Central memory CD8-positive, alpha-beta T cell (primary cell): ENCODE data around the gene RASAL3.

ENCODE experiments used
- ATAC-seq: fragments of 150-1000 bp; cut with Tn5 transposase; replicated peaks from 2 replicates; pipeline ENCODE4 v1.10.0; 2022; ENCODE audit warnings: mild to moderate bottlenecking, moderate FRiP score, moderate number of reproducible peaks; ENCODE audit not compliant: poor library complexity, severe bottlenecking; ENCODE audit errors: extremely low read depth
- DNase-seq, 2 donors: peaks; one replicate each; pipeline ENCODE4 v3.0.0; 2021; ENCODE audit warnings: low spot score in 2 of 2
- H3K27ac Mint-ChIP-seq: one replicate; pipeline ENCODE4 v1.8.0; 2022; ENCODE audit warnings: low read depth, mild to moderate bottlenecking, moderate library complexity, mixed read lengths
- H3K27me3 Mint-ChIP-seq: one replicate; pipeline ENCODE4 v1.8.0; 2022; ENCODE audit warnings: mixed read lengths
- H3K36me3 Mint-ChIP-seq: one replicate; pipeline ENCODE4 v1.8.0; 2022; ENCODE audit warnings: mild to moderate bottlenecking, moderate library complexity, mixed read lengths; ENCODE audit not compliant: insufficient read depth
- H3K4me1 Mint-ChIP-seq: one replicate; pipeline ENCODE4 v1.8.0; 2022; ENCODE audit warnings: mixed read lengths
- H3K4me3 Mint-ChIP-seq: one replicate; pipeline ENCODE4 v1.8.0; 2022; ENCODE audit warnings: mild to moderate bottlenecking, moderate library complexity, mixed read lengths
- H3K9me3 Mint-ChIP-seq: one replicate; pipeline ENCODE4 v1.8.0; 2022; ENCODE audit warnings: mixed read lengths

Gene RASAL3

GRCh38 chr19:15432629-15433518 is 31.5 kb downstream of the RASAL3 start:
- H3K27me3 Mint-ChIP-seq: no peaks in the 10 kb centered on the region
- peaks cover 13% of the 10 kb centered on the region for H3K36me3 Mint-ChIP-seq
- peak; percentile 80 to 88 for DNase-seq
- no peaks in the 10 kb centered on the region for H3K9me3 Mint-ChIP-seq
- peak overlapping the region; percentile 96 for H3K4me3 Mint-ChIP-seq
- ATAC-seq: peak; percentile 88
- peaks cover 26% of the 10 kb centered on the region for H3K4me1 Mint-ChIP-seq
- peak overlapping the region; percentile 95 for H3K27ac Mint-ChIP-seq

GRCh38 chr19:15432018-15432494 is 32.3 kb downstream of the RASAL3 start:
- H3K4me1 Mint-ChIP-seq: peaks cover 32% of the 10 kb centered on the region
- H3K27ac Mint-ChIP-seq: peak overlapping the region; percentile 95
- H3K27me3 Mint-ChIP-seq: no peaks in the 10 kb centered on the region
- ATAC-seq: no peak
- peaks cover 13% of the 10 kb centered on the region for H3K36me3 Mint-ChIP-seq
- H3K4me3 Mint-ChIP-seq: peak overlapping the region; percentile 99
- H3K9me3 Mint-ChIP-seq: no peaks in the 10 kb centered on the region
- DNase-seq: no peak

- no peaks in the 10 kb centered on the region for H3K27me3 Mint-ChIP-seq
- peaks cover 13% of the 10 kb centered on the region for H3K36me3 Mint-ChIP-seq
- H3K9me3 Mint-ChIP-seq: no peaks in the 10 kb centered on the region
- H3K4me3 Mint-ChIP-seq: peak overlapping the region; percentile 99
- H3K27ac Mint-ChIP-seq: peak overlapping the region; percentile 95
- peaks cover 32% of the 10 kb centered on the region for H3K4me1 Mint-ChIP-seq
- no peak for DNase-seq
- ATAC-seq: no peak
Observed at GRCh38 chr19:15431396-15432017, 32.8 kb downstream of the RASAL3 start.

GRCh38 chr19:15430526-15431120 is 33.7 kb downstream of the RASAL3 start:
- Mint-ChIP-seq H3K36me3 (peaks cover 16% of the 10 kb centered on the region), H3K27ac (peak overlapping the region; percentile 24), H3K27me3 (no peaks in the 10 kb centered on the region), H3K9me3 (no peaks in the 10 kb centered on the region), H3K4me1 (peaks cover 32% of the 10 kb centered on the region), H3K4me3 (peak overlapping the region; percentile 99)
- DNase-seq (no peak), ATAC-seq (no peak)

GRCh38 chr19:15429825-15430467 is 34.4 kb downstream of the RASAL3 start:
- no peaks in the 10 kb centered on the region for H3K27me3 Mint-ChIP-seq
- H3K9me3 Mint-ChIP-seq: no peaks in the 10 kb centered on the region
- DNase-seq (no peak), ATAC-seq (no peak)
- no peak overlapping the region for H3K4me3 Mint-ChIP-seq
- H3K4me1 Mint-ChIP-seq: peaks cover 32% of the 10 kb centered on the region
- peak overlapping the region; percentile 24 for H3K27ac Mint-ChIP-seq
- H3K36me3 Mint-ChIP-seq: peaks cover 19% of the 10 kb centered on the region

- peaks cover 32% of the 10 kb centered on the region for H3K4me1 Mint-ChIP-seq
- H3K4me3 Mint-ChIP-seq: no peak overlapping the region
- H3K9me3 Mint-ChIP-seq: no peaks in the 10 kb centered on the region
- no peak overlapping the region for H3K27ac Mint-ChIP-seq
- DNase-seq (no peak), ATAC-seq (no peak)
- H3K36me3 Mint-ChIP-seq: peaks cover 19% of the 10 kb centered on the region
- no peaks in the 10 kb centered on the region for H3K27me3 Mint-ChIP-seq
Observed at GRCh38 chr19:15428956-15429824, 35.2 kb downstream of the RASAL3 start.

GRCh38 chr19:15427991-15428471 is 36.3 kb downstream of the RASAL3 start:
- Mint-ChIP-seq H3K27ac (no peak overlapping the region), H3K9me3 (no peaks in the 10 kb centered on the region), H3K36me3 (peaks cover 19% of the 10 kb centered on the region), H3K4me1 (peaks cover 25% of the 10 kb centered on the region), H3K4me3 (no peak overlapping the region), H3K27me3 (no peaks in the 10 kb centered on the region)
- no peak for DNase-seq
- no peak for ATAC-seq

- peaks cover 19% of the 10 kb centered on the region for H3K36me3 Mint-ChIP-seq
Observed at GRCh38 chr19:15427350-15427700, 37.0 kb downstream of the RASAL3 start.

GRCh38 chr19:15426485-15427349 is 37.6 kb downstream of the RASAL3 start:
- peaks cover 15% of the 10 kb centered on the region for H3K36me3 Mint-ChIP-seq
- H3K9me3 Mint-ChIP-seq: no peaks in the 10 kb centered on the region
- peaks cover 19% of the 10 kb centered on the region for H3K4me1 Mint-ChIP-seq
- H3K27me3 Mint-ChIP-seq: no peaks in the 10 kb centered on the region
- DNase-seq (no peak), ATAC-seq (no peak)
- no peak overlapping the region for H3K27ac Mint-ChIP-seq
- no peak overlapping the region for H3K4me3 Mint-ChIP-seq

More at GRCh38 chr19:15427350-15427700, 37.0 kb downstream of the RASAL3 start:
- Mint-ChIP-seq H3K4me1 (peaks cover 23% of the 10 kb centered on the region), H3K9me3 (no peaks in the 10 kb centered on the region), H3K4me3 (no peak overlapping the region), H3K27me3 (no peaks in the 10 kb centered on the region), H3K27ac (no peak overlapping the region)
- no peak for DNase-seq
- ATAC-seq: no peak

- H3K36me3 Mint-ChIP-seq: peaks cover 14% of the 10 kb centered on the region
Observed at GRCh38 chr19:15425321-15425950, 38.9 kb downstream of the RASAL3 start.

More at GRCh38 chr19:15425321-15425950, 38.9 kb downstream of the RASAL3 start:
- Mint-ChIP-seq H3K4me3 (no peak overlapping the region), H3K9me3 (no peaks in the 10 kb centered on the region), H3K27me3 (no peaks in the 10 kb centered on the region), H3K4me1 (peaks cover 9% of the 10 kb centered on the region), H3K27ac (no peak overlapping the region)
- ATAC-seq (no peak), DNase-seq (no peak)
